ENCODE measurements around the gene PIGK.

- TF ChIP-seq CTCF (IDR thresholded peaks at IDR 0.05; ENCODE audit: low read depth, low read length) (no peak), POLR2A (IDR thresholded peaks at IDR 0.05; ENCODE audit: extremely low read depth, insufficient read length) (no peak)
These were observed 8.2 kb upstream of the PIGK start for GRCh38 chr1:77227381-77227780.
